Duodenal mucosa (tissue), 2 donors: ENCODE data around the gene AFF3.

Experiments
- H3K27ac ChIP-seq: one replicate; pipeline ENCODE4 v1.7.0; 2013; ENCODE audit warnings: low read depth, low read length
- H3K27me3 ChIP-seq, 2 donors: one replicate each; pipeline ENCODE4 v1.7.0; 2013; ENCODE audit warnings: low read length in 2 of 2, control low read depth in 1 of 2; ENCODE audit not compliant: insufficient read depth in 2 of 2, control insufficient read depth in 1 of 2
- H3K36me3 ChIP-seq, 2 donors: one replicate each; pipeline ENCODE4 v1.7.0; 2013; ENCODE audit warnings: low read length in 2 of 2, control low read depth in 1 of 2; ENCODE audit not compliant: insufficient read depth in 2 of 2, control insufficient read depth in 1 of 2
- H3K4me1 ChIP-seq, 2 donors: one replicate each; pipeline ENCODE4 v1.7.0; 2013; ENCODE audit warnings: low read length in 2 of 2, control low read depth in 1 of 2; ENCODE audit not compliant: insufficient read depth in 2 of 2, control insufficient read depth in 1 of 2
- H3K4me3 ChIP-seq, 2 donors: one replicate each; pipeline ENCODE4 v1.7.0; 2013; ENCODE audit warnings: low read length in 2 of 2, low read depth in 1 of 2
- H3K9ac ChIP-seq, 2 donors: one replicate each; pipeline ENCODE4 v1.7.0; 2013; ENCODE audit warnings: low read length in 2 of 2, low read depth in 1 of 2
- H3K9me3 ChIP-seq, 2 donors: one replicate each; pipeline ENCODE4 v1.7.0; 2013; ENCODE audit warnings: low read length in 2 of 2, control low read depth in 1 of 2; ENCODE audit not compliant: control insufficient read depth in 1 of 2

AFF3 gene

GRCh38 chr2:99926986-99927385 lies 215.4 kb downstream of the AFF3 start:
- no peaks in the 10 kb centered on the region for H3K4me1 ChIP-seq
- H3K27me3 ChIP-seq, result no peaks in the 10 kb centered on the region
- H3K27ac ChIP-seq, result no peak overlapping the region
- H3K9me3 ChIP-seq, result no peaks in the 10 kb centered on the region
- no peak overlapping the region for H3K9ac ChIP-seq
- H3K4me3 ChIP-seq, result no peak overlapping the region
- H3K36me3 ChIP-seq, result no peaks in the 10 kb centered on the region

GRCh38 chr2:99925960-99926359 lies 216.4 kb downstream of the AFF3 start:
- H3K27ac ChIP-seq, result no peak overlapping the region
- no peaks in the 10 kb centered on the region for H3K36me3 ChIP-seq
- no peaks in the 10 kb centered on the region for H3K4me1 ChIP-seq
- H3K27me3 ChIP-seq, result no peaks in the 10 kb centered on the region
- no peak overlapping the region for H3K4me3 ChIP-seq
- no peak overlapping the region for H3K9ac ChIP-seq
- no peaks in the 10 kb centered on the region for H3K9me3 ChIP-seq

- H3K4me1 ChIP-seq, result no peaks in the 10 kb centered on the region
- no peaks in the 10 kb centered on the region for H3K36me3 ChIP-seq
- no peak overlapping the region for H3K9ac ChIP-seq
- no peak overlapping the region for H3K27ac ChIP-seq
- H3K9me3 ChIP-seq, result no peaks in the 10 kb centered on the region
- no peak overlapping the region for H3K4me3 ChIP-seq
- H3K27me3 ChIP-seq, result peaks cover 0 to 4% of the 10 kb centered on the region in 2 donors
Measured at GRCh38 chr2:99922664-99923063, 219.7 kb downstream of the AFF3 start.

- H3K9ac ChIP-seq, result no peak overlapping the region
- no peaks in the 10 kb centered on the region for H3K36me3 ChIP-seq
- H3K4me3 ChIP-seq, result no peak overlapping the region
- no peak overlapping the region for H3K27ac ChIP-seq
- no peaks in the 10 kb centered on the region for H3K4me1 ChIP-seq
- H3K27me3 ChIP-seq, result peaks cover 0 to 4% of the 10 kb centered on the region in 2 donors
- no peaks in the 10 kb centered on the region for H3K9me3 ChIP-seq
Measured at GRCh38 chr2:99921903-99922302, 220.5 kb downstream of the AFF3 start.

GRCh38 chr2:99918389-99918788 lies 224.0 kb downstream of the AFF3 start:
- no peak overlapping the region for H3K27ac ChIP-seq
- no peaks in the 10 kb centered on the region for H3K36me3 ChIP-seq
- no peaks in the 10 kb centered on the region for H3K9me3 ChIP-seq
- no peaks in the 10 kb centered on the region for H3K4me1 ChIP-seq
- no peak overlapping the region for H3K9ac ChIP-seq
- H3K4me3 ChIP-seq, result no peak overlapping the region
- H3K27me3 ChIP-seq, result peaks cover 0 to 4% of the 10 kb centered on the region in 2 donors

GRCh38 chr2:99915108-99915675 lies 227.2 kb downstream of the AFF3 start:
- Histone ChIP-seq H3K36me3 (no peaks in the 10 kb centered on the region), H3K9ac (no peak overlapping the region), H3K27ac (no peak overlapping the region), H3K4me1 (no peaks in the 10 kb centered on the region), H3K9me3 (no peaks in the 10 kb centered on the region), H3K4me3 (no peak overlapping the region), H3K27me3 (peaks cover 0 to 4% of the 10 kb centered on the region in 2 donors)

- Histone ChIP-seq H3K36me3 (no peaks in the 10 kb centered on the region), H3K9me3 (no peaks in the 10 kb centered on the region), H3K9ac (no peak overlapping the region), H3K27me3 (no peaks in the 10 kb centered on the region), H3K4me3 (no peak overlapping the region), H3K27ac (no peak overlapping the region), H3K4me1 (no peaks in the 10 kb centered on the region)
Measured at GRCh38 chr2:99911736-99912135, 230.7 kb downstream of the AFF3 start.

GRCh38 chr2:99910902-99911301 lies 231.5 kb downstream of the AFF3 start:
- H3K9me3 ChIP-seq, result no peaks in the 10 kb centered on the region
- no peaks in the 10 kb centered on the region for H3K27me3 ChIP-seq
- H3K4me3 ChIP-seq, result no peak overlapping the region
- no peak overlapping the region for H3K9ac ChIP-seq
- H3K27ac ChIP-seq, result no peak overlapping the region
- H3K4me1 ChIP-seq, result no peaks in the 10 kb centered on the region
- no peaks in the 10 kb centered on the region for H3K36me3 ChIP-seq

- H3K27ac ChIP-seq, result no peak overlapping the region
- H3K9ac ChIP-seq, result no peak overlapping the region
- no peak overlapping the region for H3K4me3 ChIP-seq
- no peaks in the 10 kb centered on the region for H3K36me3 ChIP-seq
- no peaks in the 10 kb centered on the region for H3K4me1 ChIP-seq
- H3K9me3 ChIP-seq, result no peaks in the 10 kb centered on the region
- H3K27me3 ChIP-seq, result no peaks in the 10 kb centered on the region
Measured at GRCh38 chr2:99905636-99906035, 236.8 kb downstream of the AFF3 start.

GRCh38 chr2:99905025-99905424 lies 237.4 kb downstream of the AFF3 start:
- Histone ChIP-seq H3K4me3 (no peak overlapping the region), H3K9ac (no peak overlapping the region), H3K4me1 (no peaks in the 10 kb centered on the region), H3K27ac (no peak overlapping the region), H3K9me3 (no peaks in the 10 kb centered on the region), H3K36me3 (no peaks in the 10 kb centered on the region), H3K27me3 (no peaks in the 10 kb centered on the region)

- H3K4me3 ChIP-seq, result no peak overlapping the region
- no peak overlapping the region for H3K9ac ChIP-seq
- H3K36me3 ChIP-seq, result no peaks in the 10 kb centered on the region
- no peaks in the 10 kb centered on the region for H3K9me3 ChIP-seq
- H3K4me1 ChIP-seq, result no peaks in the 10 kb centered on the region
- no peak overlapping the region for H3K27ac ChIP-seq
- H3K27me3 ChIP-seq, result no peaks in the 10 kb centered on the region
Measured at GRCh38 chr2:99903981-99904380, 238.4 kb downstream of the AFF3 start.
